B cell (primary cell): ENCODE results near the gene PGM5.
"Not testable (repeated sequence)": the region's sequence is repeated elsewhere in the genome, so short reads cannot be mapped to it uniquely, and the experiment has no call there.

ENCODE experiments used
- EZH2 ChIP-seq: IDR thresholded peaks from 2 replicates; pipeline ENCODE4 v1.6.1; 2012; ENCODE audit warnings: borderline replicate concordance, low read depth, mild to moderate bottlenecking, moderate library complexity, low read length; ENCODE audit not compliant: insufficient read depth, poor library complexity, severe bottlenecking
- TF ChIP-seq, protein P1 (sequence below): fragments of 200-600 bp; IDR thresholded peaks from one replicate; pipeline ENCODE4 v1.8.0; 2022; ENCODE audit warnings: antibody characterized with exemption, mild to moderate bottlenecking

DNA sequence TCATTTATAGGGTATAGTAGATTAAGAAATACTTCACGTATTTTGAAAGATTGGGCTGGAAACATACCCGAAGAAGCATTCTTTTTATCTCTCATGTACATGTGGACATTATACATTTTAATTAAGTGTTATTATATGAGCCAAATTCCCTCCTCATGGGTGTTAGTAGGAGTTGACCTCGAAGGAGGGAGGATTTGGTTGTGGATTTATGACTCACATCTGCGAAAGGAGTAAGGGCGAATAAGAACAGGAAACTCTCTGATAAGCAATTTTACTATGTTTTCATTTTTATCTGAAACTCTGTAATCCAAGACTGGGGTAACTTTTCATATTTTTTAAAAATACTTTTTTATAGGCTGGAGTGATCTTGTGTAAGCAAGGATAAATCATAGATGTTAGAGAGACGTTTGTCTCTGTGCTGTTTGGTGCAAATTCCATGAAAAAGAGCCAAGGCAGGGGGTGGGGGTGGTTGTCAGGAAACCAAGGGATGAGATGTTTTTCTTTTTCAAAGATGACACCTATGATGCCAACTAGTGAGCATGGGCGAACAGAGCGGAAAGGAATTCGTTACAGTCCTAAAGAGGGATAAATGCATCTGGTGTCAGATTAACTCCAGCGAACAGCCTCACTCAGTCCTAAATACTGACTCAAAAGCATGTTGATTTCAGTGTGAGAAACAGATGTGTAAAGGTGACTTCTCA, 19.6 kb upstream of the PGM5 start:
- not testable (repeated sequence) for TF ChIP-seq EZH2
- TF ChIP-seq, protein P1, sequence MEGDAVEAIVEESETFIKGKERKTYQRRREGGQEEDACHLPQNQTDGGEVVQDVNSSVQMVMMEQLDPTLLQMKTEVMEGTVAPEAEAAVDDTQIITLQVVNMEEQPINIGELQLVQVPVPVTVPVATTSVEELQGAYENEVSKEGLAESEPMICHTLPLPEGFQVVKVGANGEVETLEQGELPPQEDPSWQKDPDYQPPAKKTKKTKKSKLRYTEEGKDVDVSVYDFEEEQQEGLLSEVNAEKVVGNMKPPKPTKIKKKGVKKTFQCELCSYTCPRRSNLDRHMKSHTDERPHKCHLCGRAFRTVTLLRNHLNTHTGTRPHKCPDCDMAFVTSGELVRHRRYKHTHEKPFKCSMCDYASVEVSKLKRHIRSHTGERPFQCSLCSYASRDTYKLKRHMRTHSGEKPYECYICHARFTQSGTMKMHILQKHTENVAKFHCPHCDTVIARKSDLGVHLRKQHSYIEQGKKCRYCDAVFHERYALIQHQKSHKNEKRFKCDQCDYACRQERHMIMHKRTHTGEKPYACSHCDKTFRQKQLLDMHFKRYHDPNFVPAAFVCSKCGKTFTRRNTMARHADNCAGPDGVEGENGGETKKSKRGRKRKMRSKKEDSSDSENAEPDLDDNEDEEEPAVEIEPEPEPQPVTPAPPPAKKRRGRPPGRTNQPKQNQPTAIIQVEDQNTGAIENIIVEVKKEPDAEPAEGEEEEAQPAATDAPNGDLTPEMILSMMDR: not testable (repeated sequence)
